Stimulated activated CD4-positive, alpha-beta T cell treated with anti-CD3 and anti-CD28 coated beads, Interleukin-12 subunit alpha, Interleukin-12 subunit beta, amount 100 ng/mL, for 4 hours (primary cell): Measurements from ENCODE around the gene SLC5A12.

Source experiments
- DNase-seq: peaks from one replicate; pipeline ENCODE4 v3.0.0-alpha.2; 2020

SLC5A12 gene, protein sequence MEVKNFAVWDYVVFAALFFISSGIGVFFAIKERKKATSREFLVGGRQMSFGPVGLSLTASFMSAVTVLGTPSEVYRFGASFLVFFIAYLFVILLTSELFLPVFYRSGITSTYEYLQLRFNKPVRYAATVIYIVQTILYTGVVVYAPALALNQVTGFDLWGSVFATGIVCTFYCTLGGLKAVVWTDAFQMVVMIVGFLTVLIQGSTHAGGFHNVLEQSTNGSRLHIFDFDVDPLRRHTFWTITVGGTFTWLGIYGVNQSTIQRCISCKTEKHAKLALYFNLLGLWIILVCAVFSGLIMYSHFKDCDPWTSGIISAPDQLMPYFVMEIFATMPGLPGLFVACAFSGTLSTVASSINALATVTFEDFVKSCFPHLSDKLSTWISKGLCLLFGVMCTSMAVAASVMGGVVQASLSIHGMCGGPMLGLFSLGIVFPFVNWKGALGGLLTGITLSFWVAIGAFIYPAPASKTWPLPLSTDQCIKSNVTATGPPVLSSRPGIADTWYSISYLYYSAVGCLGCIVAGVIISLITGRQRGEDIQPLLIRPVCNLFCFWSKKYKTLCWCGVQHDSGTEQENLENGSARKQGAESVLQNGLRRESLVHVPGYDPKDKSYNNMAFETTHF

GRCh38 chr11:26721948-26722475, at the start of gene SLC5A12:
TSS of gene SLC5A12 (minus strand) at chr11:26722060. CDS start at chr11:26721714, 346 bp downstream.
- DNase-seq, result no peak

DNA sequence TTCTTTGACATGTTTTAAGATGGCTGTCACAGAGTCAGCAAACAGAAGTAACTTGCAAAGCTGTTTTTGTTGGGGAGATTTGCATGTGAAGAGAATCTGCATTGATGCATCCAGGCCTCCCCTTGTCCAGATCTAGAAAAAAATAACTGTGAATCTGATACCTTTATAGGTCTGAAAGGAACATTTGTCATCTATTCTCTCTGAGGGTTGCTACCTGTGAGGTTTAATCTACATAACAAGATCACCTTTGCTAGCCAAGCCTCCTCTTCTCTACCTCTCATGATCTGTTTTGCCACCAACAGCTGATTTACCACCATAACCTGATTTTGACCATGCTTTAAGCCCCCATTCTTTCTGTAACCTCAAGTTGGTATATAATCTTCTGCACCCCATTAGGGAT, 47.2 kb upstream of the SLC5A12 start:
- DNase-seq, result no peak

DNA sequence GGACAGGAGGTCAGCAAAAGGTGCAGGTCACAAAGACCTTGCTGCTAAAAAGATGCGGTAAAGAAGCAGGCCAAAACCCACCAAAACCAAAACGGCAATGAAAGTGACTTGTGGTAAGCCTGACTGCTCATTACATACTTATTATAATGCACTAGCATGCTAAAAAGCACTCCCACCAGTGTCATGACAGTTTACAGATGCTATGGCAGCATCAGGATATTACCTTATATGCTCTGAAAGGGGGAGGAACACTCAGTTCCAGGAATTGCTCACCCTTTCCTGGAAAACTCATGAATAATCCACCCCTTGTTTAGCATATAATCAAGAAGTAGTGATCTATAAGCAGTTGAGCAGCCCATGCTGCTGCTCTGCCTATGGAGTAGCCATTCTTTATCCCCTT, 45.2 kb upstream of the SLC5A12 start:
- no peak for DNase-seq

DNA sequence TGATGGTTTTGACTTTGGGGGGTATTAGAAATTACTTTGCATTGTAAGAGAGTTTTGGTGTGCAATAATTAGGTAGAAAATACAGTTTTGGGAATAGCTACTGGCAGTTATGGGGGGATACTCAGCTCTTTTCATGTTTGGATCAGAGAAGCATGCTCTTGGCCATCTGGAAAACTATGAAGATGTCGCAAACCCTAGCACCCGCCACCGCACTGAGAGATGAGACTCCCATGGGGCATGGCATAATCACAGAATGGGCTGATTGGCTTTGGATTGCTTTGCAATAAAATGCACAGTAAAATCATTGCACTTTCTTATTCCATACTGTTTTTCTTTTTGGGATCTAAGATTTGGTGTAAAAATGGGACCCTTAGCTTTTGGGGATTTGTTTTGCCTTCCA, 43.5 kb upstream of the SLC5A12 start:
- no peak for DNase-seq

- no peak for DNase-seq
These were observed 43.0 kb upstream of the SLC5A12 start for GRCh38 chr11:26764825-26765224.

DNA sequence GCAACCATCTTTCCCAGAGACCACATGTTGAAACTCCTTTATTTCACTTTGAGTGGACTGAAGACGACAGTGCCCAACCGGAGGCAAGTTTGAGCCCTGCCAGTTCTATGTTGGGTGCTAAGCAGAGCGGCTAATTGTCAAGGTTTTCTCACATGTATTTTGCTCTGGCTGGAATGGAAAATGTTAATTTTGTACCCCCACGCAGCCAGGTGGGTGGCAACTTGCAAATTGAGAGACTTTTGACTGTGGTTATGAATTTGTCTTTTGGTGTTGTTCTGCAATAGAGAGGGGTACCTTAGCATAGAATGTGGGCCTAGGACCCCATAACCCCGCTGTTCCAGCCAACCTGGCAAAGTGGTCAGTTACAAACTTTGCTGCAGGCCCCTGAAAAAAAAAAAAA, 42.5 kb upstream of the SLC5A12 start:
- no peak for DNase-seq

GRCh38 chr11:26762089-26762488, 40.2 kb upstream of the SLC5A12 start:
- no peak for DNase-seq

DNA sequence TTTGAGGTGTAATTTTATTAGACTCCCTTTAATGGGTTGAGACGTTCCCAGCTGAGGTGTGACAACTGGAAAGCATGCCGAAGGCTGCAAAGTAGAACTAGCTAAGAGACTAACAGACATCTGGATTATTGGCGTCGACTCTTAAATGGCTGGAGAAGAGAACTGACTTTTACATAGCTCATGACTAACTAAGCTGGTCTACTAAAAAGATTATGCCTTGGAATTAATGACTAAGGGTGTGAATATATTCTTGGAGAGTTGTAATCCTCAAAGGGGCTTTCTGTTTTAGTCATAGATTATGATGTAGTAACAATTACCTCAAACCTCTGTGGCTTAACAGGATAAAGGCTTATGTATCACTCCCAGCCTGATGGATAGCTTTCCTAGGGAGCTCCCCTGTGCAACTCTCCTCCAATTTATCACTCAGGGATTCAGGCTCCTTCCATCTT, 39.5 kb upstream of the SLC5A12 start:
- DNase-seq, result no peak

DNA sequence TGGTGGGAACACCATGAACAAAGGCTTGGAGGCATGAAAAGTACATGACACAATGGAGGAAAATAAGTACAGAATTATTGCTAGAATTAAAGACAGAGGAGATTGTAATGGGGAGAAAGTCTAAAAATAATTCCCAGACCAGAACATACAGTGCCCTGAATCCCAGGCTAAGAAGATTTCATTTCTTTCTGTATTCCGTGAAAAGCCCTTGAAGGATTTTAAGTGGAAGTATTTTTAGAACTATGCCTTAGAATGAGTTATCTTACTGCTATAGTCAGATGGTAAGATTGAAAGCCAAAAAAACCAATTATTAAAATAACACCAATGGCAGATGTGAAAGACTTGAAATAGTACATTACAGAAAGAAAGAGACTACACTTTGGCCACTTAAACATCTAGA, 36.1 kb upstream of the SLC5A12 start:
- no peak for DNase-seq

DNA sequence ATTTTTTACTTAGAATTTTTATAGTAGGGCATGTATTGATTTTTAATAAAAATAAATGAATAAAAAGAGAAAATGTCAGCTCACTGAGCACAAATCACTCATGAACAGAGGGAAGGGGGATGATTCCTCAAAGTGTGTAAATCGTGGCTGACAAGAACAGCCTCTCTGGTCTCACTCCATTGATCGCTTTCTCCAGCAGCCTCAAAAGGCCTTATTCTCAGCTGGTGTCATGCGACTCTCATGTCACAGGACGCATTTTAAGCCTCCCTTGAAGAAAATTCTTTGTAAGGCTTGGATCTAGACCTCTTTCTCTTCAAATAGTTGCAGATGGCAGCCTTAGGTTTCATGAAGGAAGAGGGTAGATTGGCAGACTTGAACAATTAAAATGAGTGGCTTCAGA, 33.9 kb upstream of the SLC5A12 start:
- DNase-seq, result no peak

DNA sequence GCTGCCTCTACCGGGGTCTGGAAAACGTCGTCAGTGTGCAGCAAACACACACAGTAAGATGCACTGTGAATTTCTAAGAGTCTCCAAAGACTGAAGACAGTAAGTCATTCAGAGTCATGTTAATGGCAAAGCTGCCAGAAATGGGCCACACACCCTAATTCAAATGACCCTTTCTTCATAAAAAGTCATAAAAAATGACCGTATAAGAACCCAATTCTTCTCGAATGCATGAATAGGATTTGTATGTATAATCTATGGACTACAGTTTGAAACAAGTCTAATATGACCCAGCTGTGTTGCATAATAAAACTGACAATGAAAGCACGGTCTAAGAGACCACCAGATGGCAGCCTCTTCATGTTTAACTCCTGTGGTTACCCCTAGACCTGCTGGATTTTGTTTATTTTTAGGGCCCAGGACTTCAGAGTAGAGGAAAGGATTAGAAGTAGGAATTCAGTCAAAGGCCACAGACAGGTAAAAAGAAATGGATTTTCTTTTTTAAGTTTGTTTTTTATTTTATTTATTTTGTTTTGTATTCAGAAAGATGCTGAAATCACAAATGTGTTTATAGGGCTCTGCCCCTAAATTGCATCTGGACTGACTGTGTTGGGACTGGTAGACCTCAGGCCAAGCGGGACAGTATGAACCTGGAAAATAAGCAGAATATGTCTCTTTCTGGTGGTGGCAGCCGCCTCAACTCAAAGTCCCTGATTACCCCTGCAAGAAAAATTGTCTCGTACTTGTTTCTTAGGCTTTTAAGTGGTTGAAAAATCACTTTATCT, 32.1 kb upstream of the SLC5A12 start:
- no peak for DNase-seq

DNA sequence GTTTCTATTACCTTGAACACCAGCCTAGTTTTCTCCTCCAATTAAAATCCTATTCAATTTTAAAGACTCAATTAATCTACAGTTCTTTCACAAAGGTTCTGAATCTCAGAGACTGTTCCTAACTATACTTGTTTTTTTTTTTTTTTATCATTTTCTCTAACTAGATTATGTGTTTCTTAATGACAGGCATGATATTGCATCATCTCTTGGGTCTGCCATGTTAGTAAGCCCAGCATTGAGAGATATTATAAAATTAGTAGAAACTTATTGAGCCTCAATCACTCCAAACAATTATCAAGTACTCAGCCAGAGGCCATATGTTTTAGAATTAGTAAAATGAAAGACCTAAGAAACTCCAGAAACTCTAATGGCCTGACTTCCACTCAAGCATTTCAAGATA, 28.1 kb upstream of the SLC5A12 start:
- no peak for DNase-seq

GRCh38 chr11:26743622-26744021, 21.8 kb upstream of the SLC5A12 start:
- no peak for DNase-seq

DNA sequence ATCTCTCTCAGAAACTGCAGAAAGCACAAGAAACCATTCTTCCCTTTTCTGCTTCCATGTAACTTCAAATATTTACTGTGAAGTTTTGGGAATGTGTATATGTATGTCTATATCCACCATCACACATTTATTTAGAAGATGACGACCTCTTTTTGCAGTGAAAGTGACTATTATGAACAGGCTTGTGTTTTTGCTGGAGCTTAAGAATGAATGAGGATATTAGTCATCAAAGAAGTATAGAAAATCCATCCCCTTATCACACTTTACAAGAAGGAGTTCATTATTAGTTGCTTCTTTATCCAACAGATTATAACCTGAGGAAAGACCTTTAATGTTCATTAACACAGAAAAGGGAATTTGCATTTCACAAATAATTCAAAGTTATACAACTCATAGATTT, 21.1 kb upstream of the SLC5A12 start:
- DNase-seq, result no peak

GRCh38 chr11:26741036-26741435, 19.2 kb upstream of the SLC5A12 start:
- DNase-seq, result no peak

DNA sequence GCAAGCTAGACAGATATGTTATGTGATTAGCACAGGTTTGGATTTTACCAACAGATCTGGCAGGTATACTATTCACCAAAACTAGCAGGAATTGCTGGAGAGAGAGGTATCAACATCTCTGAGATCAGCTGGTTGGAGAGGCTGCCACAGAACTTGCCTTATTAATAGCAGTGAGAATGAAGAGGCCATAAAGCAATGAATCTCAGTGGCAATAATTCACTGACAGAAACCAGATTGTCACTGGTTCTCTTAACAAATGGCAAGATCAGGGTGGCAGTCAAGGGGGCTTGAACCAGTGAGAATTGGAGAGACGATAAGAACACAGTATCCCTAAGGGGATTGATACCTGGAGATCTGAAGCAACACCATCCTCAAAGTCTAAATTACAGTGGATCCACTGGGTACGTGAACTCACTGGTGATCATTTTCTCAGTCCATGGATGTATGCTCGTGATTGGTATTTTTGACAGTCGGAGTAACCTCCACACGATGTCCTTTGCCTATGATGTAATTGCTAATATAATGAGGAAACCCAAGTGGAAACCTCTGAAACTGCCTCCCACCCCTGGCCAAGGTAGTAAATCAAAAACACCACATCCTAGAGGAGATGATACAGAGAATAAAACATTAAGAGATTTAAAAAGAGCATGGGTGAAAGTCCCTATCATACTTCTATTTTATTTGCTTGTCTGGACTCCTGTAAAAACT, 17.7 kb upstream of the SLC5A12 start:
- no peak for DNase-seq

- no peak for DNase-seq
These were observed 12.8 kb upstream of the SLC5A12 start for GRCh38 chr11:26734691-26735090.

DNA sequence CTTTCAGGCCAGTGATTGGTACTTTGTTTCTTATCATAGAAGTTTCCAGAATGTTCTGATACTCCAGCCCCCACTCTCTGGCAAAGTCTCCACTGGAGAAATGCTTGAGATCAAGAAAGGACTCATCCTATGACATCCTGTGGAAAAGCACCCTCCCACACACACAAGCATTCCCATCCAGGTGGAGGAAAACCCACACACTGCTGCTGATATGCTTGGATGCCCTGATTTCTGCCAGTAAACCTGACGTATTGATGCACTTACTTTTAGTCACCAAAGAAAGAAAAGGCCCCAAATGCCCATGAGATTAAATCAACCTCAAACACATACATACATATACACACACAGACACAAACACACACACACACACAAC, 9.2 kb upstream of the SLC5A12 start:
- DNase-seq, result no peak

DNA sequence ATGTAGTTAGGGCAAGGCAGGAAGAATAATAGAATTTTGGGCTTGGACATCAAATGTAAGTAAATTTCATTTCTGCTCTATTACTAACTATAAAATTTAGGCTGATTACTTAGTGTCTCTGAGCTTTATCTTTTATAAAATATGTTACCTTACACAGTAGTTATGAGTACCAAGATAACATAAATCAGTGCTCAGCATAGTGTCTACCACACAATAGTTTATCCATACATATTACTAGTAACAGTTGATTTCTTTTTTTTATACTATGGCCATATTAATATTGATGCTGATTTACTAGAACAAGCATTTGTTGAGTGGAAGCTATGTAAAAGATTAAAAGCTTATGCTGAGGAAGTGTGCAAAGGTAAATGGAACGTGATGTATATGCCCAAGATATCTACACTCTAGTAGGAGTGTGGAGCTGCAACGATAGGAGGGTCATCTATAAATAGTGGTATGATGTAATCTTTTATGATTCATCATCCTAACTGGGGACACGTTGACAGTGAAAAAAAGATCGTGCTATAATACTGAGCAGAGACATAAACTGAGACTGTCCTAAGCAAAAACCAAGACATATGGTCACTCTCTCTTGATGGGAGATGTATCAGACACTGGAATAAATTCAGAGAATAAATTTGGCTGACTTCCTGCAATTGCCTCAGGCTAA, 8.7 kb upstream of the SLC5A12 start:
- DNase-seq, result no peak

DNA sequence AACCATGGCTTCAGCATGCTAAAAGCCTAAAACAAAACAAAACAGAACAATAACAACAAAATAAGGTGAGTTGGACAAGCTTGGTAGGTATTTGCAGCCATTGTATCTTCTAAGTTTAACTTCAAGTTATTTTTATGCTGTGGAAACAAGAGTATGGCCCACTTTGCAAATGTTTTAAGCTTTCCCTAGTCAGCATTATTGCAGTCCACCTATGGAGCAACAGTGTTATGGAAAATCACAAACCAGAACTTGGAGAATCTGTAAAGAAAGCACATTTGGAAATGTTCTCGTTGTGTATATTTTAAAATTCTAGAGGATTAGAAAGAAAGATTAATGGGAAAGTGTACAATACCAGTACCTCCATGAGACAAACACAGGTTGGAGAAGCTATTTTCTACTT, 7.4 kb upstream of the SLC5A12 start:
- no peak for DNase-seq

DNA sequence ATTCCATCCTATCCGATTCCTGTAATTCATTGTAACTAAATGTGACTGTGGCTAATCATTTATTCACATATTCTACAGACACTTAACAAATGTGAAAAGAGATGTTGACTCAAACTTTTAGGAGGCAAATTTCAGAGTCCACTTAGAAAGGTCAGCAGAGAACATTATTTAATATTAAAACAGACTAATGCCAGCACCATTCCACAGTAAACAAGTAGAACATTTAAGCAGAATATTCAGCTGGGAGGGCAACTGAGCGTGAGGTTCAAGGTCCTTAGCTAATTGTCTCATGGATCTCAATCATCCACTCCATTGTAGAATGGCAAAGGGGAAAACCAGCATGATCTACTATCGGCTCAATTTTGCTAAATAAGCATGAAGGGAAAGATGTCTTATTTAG, 5.1 kb upstream of the SLC5A12 start:
- no peak for DNase-seq

DNA sequence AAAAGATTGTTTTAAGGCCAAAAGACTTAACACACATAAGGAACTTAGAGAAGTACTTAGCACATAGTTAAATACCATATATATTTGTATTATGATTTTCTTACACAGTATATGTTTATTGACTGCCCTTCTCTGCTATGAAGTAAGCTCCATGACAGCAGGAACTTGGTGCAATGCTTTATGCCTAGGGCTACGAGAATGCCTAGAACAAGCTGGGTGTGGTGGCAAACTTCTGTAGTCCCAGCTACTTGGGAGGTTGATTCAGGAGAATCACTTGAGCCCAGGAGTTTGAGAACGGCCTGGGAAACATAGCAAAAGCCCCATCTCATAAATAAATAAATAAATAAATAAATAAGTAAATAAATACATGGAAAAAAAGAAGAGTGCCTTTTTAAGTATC, 1.9 kb downstream of the SLC5A12 start:
- DNase-seq, result no peak
